ENCODE data around the gene KCNH5.

- TF ChIP-seq CTCF (IDR thresholded peaks at IDR 0.05; ENCODE audit: low read depth, low read length, missing input control): no peak
- no peak for TF ChIP-seq SP1 (IDR thresholded peaks at IDR 0.05)
- no peak for TF ChIP-seq TAF1 (conservative IDR thresholded peaks at IDR 0.05)
- TF ChIP-seq REST (IDR thresholded peaks at IDR 0.05): no peak
- TF ChIP-seq GABPA (IDR thresholded peaks at IDR 0.05 in 1 of 2, conservative IDR thresholded peaks at IDR 0.05 in 1 of 2): no peak
- no peak for TF ChIP-seq EGR1 (IDR thresholded peaks at IDR 0.05; ENCODE audit: low read depth in 2 of 2)
- TF ChIP-seq RXRA (IDR thresholded peaks at IDR 0.05): no peak
- TF ChIP-seq MAX (IDR thresholded peaks at IDR 0.05): no peak
These were observed 390.1 kb downstream of the KCNH5 start for GRCh38 chr14:62655166-62655565.

Data from liver (tissue), 3 donors.